Measurements from ENCODE around the gene ATP11A.

DNA sequence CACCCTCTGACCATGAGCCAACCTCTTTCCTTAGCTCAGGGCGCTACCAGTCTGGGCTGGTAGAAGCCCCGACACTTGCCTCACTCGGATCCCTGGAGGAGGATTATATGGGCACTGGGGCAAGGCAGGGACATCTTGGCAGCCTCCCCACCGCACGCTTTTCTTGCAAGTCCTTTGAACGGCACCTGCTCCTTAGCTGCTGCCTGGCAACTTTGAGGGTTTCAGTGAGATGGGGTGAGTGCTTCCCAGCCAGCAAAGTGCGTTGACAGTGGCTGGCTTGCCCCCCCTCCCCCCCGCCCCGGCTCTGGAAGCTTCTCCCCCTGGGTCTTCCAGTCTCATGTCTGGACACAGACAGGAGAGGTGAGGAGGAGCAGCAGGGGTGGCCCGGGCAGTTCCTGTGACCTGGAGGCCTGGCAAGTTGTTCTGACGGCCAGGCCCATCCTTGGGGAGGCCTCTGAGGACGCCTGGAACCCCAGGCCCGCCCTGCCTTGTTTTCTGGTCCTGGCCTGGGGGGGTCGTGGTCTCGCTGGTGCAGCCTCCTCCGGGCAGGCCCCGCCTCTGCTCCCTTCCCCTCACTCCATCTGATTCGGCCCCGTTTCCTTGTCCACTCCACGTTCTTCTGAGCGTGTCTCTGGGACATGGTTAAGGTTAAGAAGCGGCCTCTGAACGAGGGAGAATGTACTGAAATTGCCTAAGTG, 75.2 kb downstream of the ATP11A start:
- TF ChIP-seq, protein P1, sequence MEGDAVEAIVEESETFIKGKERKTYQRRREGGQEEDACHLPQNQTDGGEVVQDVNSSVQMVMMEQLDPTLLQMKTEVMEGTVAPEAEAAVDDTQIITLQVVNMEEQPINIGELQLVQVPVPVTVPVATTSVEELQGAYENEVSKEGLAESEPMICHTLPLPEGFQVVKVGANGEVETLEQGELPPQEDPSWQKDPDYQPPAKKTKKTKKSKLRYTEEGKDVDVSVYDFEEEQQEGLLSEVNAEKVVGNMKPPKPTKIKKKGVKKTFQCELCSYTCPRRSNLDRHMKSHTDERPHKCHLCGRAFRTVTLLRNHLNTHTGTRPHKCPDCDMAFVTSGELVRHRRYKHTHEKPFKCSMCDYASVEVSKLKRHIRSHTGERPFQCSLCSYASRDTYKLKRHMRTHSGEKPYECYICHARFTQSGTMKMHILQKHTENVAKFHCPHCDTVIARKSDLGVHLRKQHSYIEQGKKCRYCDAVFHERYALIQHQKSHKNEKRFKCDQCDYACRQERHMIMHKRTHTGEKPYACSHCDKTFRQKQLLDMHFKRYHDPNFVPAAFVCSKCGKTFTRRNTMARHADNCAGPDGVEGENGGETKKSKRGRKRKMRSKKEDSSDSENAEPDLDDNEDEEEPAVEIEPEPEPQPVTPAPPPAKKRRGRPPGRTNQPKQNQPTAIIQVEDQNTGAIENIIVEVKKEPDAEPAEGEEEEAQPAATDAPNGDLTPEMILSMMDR (IDR thresholded peaks at IDR 0.05): no peak
- no peak for TF ChIP-seq POLR2AphosphoS5 (IDR thresholded peaks at IDR 0.05)
